ELR (cell line): Measurements from ENCODE around the gene ABCB11.
"Not testable (repeated sequence)": the region's sequence is repeated elsewhere in the genome, so short reads cannot be mapped to it uniquely, and the experiment has no call there.

Experiments
- DNase-seq: peaks from one replicate; pipeline ENCODE4 v3.0.0-alpha.2; 2015; ENCODE audit warnings: low read depth

Gene ABCB11

DNA sequence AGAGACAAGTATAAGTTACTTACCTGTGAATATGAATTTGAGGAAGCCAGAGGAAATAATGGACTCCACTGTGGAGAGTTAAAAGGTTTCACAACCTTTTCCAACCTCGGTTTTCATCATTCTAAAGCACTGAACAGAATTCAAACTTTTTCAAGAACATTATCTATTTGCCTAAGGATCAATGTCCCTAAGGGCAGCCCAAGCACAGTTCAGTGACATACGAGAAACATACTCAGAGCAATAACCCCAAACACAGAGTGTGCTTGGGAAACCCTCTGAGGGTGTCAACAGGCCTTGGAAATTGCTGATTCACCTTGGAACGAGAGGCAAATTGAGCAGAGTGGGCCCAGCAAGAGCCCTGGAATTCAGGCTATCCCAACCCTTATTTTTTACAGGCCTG, at the start of gene ABCB11:
ABCB11 (minus strand) TSS at position 123 of the 400 bp plus-strand sequence. CDS start 13,199 bp downstream, outside the sequence.
- no peak for DNase-seq

DNA sequence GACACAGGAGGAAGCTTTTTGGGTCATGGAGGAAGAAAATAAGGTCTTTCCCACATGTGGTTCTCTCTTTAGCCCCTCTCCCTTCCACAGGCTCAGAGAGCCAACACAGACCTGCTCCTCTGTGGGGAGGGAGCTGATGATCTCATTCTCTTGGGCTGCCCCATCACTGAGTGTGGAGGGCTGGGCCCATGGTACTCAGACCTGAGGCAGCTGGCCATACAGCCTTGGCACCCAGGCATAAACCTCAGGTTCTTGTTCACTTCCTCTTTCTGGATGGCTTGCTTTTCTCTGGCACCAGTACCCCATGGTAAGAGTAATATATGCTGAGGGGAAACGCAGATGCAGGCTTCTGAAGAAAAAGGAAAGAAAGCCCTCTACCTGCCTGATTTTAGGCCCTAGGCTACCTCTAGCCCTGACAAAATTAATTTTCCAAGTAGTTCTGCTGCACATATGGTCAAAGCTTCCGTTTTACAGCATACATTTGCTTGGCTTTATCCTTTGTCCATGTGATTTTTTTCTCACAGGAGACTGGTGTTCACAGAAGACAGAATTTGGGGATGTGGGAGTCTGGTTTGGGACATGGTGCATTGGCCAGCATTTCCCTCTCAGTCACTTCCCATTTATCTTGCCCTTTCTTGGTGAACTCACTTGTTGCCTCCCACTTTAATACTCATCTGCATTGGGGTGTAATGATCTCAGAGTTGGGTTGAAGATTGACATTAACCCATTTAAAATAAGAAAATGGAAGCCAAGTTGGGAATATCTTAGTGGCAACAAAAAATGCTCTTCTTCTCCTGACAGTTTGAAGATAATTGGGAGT, 49.3 kb upstream of the ABCB11 start:
- peak; percentile 43 for DNase-seq

DNA sequence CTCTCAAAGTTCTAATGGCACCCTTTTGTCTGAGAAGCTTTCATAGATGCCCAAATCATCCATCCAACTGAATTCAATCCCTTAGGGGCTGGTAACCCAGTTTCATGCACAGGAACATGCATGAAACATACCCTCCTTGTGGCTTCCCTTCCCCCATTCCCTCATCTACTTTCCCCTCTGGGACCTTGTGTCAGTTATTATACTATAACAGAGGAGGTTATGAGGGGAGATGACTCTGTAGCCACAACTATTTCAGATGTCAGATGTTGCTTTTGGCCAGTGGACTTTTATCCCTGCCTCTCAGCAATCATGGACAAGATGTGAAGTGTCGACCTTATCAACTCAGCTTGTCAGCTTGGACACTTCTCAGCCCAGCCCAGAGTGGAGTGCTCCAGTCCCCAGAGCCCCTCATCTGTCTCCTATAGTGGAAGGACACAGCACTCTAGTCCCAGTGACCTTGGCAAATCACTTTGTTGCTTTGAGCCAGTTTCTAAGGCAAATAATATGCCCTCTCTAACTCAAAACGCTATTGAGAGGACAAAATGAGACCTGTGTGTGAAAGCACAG, 46.6 kb upstream of the ABCB11 start:
- no peak for DNase-seq

DNA sequence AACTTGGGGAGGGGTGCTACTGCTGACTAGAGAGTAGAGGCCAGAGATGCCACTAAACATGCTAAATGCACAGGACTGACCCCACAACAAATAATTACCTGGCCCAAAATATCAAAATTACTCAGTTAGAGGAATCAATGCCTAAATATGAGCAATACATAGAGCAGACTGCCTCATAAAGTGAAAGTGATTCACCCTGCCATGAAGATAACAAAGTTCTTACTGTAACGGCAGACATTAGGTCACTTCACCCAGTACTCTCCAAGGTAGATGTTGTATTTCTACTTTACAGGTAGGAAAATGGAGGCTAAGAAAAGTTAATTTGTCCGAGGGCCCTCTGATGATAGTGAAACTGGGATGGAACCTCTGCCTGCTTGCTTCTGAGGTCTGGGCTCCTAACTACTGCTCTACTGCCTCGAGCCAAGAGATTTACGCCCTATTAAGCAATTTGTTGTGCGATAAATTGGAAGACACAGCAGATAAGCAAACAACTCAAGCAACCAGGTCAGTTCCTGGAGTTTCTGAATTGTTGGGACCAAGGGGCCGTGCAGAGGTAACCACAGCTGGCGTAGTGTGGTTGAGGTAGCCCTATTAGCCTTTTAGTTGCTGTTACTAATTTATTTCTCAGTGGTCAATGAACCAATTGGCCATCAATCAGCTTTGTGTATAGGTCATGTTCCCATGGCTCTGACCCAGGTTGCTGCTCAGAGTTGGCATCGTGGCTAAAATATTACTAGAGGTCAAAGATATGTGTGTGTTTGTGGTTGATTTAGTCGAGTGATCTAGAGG, 43.0 kb upstream of the ABCB11 start:
- DNase-seq: peak; percentile 54

DNA sequence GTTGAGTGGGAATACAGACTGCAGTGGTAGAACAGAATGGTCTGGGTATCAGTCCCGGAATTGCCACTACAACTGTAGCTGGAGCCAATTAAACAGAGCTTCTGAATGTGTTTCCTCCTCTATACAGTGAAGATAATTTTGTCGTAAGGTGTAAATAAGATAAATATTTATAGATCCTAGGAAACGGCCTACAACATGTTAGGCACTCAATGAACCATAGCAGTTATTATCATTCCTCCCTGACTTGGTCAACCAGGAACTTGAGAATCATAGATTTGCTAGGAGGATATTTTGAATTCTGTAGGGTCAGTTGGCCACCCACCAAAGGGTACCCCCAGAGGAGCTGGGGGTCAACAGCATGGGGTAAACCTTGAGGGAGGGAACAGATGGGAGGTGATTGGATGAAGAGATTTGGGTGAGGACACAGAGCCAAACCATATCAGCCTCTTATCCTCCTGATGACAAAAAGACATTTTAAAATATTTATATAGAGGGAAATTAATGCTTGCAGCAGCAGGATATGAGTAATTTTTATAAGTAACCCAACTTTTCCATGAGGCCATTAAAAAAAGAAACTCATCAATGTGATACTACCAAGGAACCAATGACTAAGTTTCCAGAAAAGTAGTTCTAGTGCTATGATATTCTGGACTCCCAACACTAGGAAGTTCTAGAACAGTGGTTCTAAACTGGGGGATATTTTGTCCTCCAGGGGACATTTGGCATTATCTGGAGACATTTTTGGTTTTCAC, 42.3 kb upstream of the ABCB11 start:
- DNase-seq: peak; percentile 45

DNA sequence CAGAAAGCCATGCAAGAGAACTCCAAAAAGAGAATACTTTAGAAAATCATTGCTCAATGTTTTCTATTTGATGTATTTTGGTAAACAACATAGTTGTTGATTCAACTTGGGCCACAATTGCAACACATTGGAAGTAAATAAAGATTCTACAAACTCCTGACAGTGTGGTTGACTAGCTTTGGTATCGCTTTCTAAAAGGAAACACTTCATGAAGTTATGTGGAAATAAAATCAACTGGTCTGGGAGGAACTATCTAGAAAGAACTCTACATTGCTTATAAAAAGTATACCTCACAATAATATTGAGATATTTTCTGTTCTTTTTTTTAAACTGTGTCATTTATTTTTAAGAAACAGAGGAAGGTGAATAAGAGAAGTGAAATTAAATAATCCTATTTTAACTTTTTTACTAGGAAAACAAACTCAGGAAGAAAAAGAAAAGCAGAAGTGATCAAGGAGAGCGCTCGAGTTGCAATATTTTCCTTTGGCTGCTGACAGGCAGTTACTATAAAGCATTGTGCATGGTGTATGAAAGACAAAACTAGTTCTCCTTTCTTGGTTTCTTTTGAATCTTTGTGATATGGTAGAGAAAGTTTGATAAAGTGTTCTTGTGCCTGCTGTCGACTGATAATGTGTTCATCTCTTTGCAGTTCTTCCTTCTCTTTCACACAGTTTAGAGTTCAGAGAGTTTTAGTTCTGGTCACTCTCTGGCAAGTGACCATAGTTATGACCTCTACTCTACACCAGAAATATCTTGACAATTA, 41.2 kb upstream of the ABCB11 start:
- no peak for DNase-seq

DNA sequence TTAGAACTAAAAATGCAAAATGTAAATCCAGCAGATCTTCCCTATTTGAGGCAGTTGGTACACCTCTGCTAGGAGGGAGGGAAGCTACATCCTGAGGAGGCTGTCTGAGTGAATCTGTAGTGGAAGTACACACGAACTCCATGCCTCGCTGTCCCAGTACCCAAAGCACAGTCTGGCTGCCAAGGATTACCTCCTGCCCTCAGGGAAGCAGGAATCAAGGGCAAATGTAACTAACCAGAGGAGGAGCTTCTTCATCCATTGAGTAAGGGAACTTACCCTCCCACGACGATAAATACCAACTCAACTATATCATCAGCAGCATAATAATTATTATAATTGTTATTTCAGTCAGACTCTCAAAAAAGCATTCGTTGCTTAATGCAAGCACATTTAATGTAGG, 40.3 kb upstream of the ABCB11 start:
- DNase-seq: peak; percentile 32

DNA sequence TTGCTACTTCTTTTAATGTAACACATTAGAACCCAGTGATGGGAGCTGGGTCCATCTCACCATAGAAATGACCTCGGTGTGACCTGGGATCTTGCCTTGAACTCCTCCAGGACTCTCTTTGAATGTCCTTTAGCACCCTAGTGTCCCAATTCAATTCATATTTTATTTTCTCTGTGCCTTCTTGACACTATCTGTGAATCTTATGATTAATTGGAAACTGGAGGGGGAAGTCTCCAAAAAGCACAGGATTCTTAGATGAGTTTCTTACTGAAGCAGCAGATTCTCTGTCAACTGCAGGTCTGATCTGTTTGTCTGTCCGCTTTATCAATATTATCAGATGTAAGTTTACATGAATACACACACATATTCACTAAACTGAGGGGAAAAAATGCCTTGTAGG, 38.7 kb upstream of the ABCB11 start:
- no peak for DNase-seq

DNA sequence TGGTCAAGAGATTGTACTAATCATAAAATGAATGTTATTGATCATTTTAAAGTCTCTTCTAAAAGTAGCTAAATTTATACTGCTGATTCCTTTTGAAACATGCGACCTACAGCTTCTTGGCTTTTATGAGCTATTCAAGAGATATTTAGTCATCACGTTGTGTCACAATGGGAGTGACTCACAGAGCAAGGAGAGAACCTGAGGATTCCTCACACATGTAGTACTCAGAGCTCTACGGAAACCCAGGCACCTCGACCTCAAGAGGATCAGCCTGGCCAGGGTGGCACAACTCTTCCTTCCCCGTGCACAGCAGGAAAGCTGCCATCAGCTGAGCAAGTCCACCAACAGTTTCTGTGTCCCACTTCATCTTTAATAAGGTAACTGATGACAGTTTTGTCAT, 38.2 kb upstream of the ABCB11 start, which contains the start of gene DHRS9:
DHRS9 (plus strand) TSS at position 223 of the 400 bp plus-strand sequence. CDS start 12,019 bp downstream, outside the sequence.
- DNase-seq: peak; percentile 92

DNA sequence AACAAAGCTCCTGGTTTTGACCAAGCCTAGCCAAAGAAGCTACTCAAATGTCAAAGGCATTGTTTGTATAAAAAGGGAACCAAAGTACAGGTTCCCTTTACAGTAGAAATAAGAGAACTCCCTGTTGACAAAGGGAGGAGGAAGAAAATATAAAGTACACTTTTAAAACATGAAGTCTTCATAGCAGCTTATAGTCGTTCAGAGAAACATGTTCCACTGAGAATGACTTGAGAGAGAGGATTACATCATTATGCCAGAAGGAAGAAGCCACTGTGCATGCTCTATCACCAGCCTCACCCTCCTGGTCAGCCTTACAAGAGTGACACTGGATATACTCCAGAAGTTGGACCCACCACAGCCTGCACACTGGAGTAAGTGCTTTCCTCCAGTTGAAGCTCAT, 35.8 kb upstream of the ABCB11 start:
- no peak for DNase-seq

DNA sequence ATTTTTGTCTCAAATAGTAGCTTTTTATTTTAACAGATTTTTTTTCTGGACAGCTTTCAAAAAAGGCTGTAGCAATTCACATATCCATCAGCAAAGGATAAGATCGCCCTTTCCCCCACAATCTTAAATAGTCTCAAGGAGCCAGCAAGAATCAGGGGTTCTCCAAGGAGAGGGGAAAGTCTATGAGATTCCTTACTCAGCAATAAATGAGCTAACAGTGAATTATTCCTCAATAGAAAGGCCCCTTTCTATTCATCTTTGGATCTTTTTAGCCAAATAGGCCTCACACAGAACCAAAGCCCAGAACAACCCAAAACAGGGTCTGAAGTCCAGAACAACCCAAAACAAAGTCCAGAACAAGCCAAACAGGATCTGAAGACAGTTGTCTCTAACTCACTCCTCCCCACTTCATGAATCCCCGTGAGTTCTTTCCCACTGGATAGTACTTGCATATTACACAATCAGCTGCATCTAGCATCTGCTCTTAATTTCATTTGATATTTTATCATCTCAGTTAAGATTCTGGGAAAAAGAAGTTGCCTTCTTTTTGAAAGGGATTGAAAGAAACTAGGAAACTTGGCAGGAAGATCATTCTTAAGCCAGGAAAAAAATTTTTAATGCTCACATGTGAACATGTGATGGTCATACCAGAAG, 34.9 kb upstream of the ABCB11 start:
- no peak for DNase-seq

DNA sequence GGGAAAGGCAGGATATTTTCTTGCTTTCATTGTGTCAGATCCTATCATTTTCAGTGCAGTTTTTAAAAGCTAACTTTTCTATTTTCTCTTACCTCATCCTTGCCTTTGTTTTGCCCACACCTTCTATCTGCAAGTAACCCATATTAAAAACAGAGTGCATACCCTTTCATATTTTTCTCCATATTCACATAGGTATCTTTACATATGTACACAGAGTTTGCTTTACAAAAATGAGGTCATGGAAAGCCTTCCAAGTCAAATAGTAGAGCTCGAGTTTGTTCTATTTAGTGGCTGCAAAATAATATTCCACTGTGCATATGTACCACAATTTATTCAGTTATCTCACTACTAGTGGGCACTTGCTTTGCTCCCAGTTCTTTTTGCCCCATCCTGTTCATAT, 34.3 kb upstream of the ABCB11 start:
- DNase-seq: no peak

DNA sequence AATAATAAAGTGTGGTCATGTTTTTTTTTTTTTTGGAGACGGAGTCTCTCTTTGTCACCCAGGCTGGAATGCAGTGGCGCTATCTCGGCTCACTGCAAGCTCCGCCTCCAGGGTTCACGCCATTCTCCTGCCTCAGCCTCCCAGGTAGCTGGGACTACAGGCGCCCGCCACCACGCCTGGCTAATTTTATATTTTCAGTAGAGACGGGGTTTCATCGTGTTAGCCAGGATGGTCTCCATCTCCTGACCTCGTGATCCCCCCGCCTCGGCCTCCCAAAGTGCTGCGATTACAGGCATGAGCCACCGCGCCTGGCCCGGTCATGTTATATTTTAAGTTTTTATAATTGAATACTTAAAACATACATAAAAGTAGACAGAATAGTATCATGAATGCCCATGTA, 33.1 kb upstream of the ABCB11 start:
- DNase-seq: not testable (repeated sequence)

DNA sequence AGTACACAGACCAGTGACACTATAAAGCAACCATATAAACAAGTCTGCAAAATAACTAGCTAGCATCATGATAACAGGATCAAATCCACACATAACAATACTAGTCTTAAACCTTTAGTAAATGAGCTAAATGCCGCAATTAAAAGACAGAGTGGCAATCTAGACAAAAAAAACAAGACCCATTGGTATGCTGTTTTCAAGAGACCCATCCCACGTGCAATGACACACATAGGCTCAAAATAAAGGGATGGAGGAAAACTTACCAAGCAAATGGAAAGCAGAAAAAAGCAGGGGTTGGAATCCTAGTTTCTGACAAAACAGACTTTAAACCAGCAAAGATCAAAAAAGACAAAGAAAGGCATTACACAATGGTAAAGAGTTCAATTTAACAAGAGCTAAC, 23.5 kb upstream of the ABCB11 start:
- DNase-seq: not testable (repeated sequence)

DNA sequence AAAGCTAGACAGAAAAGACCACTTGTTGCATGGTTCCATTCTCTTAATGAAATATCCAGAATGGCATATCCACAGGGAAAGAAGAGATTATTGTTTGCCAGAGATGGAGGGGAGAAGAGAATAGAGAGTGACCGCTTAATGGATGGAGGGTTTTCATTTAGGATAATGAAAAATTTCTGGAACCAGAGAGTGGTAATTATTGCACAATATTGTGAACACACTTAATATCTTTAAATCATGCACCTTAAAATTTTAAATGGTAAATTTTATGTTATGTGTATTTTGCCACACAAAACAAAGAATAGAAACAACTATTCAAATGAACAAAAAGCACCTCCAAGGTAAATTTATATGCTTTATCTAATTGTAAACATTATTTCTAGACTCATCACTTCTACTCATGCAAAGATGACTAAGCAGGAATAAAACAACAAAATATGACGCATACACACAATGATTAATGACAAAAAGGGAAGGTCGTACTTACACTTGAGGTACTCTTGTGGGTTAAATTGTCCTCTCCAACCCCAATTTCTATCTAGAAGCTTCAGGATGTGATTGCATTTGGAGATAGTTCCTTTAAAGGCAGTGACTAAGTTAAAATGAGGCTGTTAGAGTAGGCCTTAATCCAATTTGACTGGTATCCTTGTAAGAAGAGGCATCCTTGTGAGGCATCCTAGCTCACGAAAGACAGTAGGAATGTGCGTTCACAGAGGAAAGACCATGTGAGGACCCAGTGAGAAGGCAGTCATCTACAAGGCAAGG, 19.5 kb upstream of the ABCB11 start:
- DNase-seq: peak; percentile 72

DNA sequence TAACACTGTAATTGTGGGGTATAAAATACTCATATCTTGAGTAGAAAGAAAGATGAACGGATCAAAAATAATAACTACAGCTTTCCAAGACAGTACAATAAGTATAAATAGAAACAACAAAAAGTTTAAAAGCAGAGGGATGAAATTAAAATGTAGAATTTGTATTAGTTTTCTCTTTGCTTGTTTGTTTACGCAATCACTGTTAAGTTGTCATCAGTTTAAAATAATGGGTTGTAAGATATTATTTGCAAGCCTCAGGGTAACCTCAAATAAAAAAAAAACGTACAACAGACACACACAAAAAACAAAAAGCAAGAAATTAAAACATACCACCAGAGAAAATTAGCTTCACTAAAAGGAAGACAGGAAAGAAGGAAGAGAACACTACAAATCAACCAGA, 18.0 kb upstream of the ABCB11 start:
- DNase-seq: no peak

DNA sequence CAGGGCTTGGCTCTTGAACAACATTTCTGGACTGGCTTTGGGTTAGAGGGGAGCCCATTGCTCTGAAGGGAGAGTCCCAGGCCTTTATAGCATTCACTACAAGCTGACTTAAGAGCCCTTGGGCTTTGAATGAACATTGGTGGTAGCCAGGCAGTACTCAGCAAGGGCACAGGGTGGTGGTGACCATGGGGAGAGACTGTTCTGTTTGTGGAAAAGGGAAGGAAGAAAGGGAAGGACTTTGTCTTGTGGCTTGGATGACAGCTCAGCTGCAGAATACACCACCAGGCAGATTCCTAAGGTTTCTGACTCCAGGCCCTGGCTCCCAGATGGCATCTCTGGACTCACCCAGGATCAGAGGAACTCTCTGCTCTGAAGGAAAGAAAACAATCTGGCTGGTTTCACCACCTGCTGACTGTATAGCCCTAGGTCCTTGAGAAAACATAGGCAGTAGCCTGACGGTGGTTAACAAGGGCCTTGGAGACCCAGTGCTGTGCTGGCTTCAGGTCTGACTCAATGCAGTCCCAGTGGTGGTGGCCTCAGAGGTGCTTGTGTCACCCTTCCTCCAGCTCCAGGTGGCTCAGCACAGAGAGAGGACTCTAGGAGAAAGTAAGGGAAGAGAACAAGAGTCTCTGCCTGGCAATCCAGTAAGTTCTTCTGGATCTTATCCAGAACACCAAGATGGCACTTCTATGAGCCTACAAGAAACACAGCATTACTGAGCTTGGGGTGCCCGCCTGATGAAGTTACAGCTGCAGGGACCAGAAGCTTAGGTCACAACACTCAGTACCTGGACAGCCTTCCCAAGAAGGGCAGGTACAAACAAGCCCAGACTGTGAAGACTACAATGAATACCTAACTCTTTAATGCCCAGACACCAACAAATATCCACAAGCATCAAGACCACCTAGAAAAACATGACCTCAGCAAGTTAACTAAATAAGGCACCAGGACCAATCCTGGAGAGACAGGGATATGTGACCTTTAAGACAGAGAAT, 16.4 kb upstream of the ABCB11 start:
- DNase-seq: no peak

DNA sequence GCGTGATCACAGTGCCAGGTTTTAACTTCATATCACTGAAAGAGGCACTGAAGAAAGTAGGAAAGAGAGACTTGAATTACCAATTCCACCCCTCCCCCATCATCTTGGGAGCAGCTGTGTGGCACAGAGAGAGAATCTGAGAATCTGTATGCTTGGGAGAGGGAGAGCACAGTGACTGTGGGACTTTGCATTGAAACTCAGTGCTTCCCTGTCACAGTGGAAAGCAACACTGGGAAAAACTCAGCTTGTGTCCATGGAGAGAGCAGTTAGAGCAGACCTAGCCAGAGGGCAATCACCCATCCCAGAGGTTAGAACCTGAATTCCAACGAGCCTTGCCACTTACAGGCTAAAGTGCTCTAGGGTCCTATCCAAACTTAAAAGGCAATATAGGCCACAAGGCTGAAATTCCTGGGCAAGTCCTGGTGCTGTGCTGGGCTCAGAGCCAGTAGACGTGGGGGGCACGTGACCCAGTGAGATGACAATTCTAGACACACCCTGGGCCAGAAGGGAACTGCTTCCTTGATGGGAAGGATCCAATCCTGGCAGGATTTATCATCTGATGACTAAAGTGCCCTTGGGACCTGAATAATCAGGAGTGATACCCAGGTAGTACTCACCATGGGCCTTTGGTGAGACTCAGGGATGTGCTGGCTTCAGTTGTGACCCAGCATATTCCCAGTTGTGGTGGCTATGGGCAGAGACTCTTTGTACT, 15.5 kb upstream of the ABCB11 start:
- peak; percentile 13 for DNase-seq
